ENCODE measurements around the gene POLR1G.

- TF ChIP-seq FOXP2 (optimal IDR thresholded peaks at IDR 0.05; ENCODE audit: borderline replicate concordance, extremely low read depth, extremely low read length, insufficient read depth) (no peak), POLR2AphosphoS5 (IDR thresholded peaks at IDR 0.05; ENCODE audit: low read depth, low read length) (no peak), TAF1 (IDR thresholded peaks at IDR 0.05; ENCODE audit: borderline replicate concordance, insufficient read depth, low read length) (no peak), SIN3A (IDR thresholded peaks at IDR 0.05; ENCODE audit: borderline replicate concordance, insufficient read depth, low read length) (no peak)
- TF ChIP-seq, protein P1, sequence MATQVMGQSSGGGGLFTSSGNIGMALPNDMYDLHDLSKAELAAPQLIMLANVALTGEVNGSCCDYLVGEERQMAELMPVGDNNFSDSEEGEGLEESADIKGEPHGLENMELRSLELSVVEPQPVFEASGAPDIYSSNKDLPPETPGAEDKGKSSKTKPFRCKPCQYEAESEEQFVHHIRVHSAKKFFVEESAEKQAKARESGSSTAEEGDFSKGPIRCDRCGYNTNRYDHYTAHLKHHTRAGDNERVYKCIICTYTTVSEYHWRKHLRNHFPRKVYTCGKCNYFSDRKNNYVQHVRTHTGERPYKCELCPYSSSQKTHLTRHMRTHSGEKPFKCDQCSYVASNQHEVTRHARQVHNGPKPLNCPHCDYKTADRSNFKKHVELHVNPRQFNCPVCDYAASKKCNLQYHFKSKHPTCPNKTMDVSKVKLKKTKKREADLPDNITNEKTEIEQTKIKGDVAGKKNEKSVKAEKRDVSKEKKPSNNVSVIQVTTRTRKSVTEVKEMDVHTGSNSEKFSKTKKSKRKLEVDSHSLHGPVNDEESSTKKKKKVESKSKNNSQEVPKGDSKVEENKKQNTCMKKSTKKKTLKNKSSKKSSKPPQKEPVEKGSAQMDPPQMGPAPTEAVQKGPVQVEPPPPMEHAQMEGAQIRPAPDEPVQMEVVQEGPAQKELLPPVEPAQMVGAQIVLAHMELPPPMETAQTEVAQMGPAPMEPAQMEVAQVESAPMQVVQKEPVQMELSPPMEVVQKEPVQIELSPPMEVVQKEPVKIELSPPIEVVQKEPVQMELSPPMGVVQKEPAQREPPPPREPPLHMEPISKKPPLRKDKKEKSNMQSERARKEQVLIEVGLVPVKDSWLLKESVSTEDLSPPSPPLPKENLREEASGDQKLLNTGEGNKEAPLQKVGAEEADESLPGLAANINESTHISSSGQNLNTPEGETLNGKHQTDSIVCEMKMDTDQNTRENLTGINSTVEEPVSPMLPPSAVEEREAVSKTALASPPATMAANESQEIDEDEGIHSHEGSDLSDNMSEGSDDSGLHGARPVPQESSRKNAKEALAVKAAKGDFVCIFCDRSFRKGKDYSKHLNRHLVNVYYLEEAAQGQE (IDR thresholded peaks at IDR 0.05; ENCODE audit: insufficient read depth in 1 of 2, low read depth in 2 of 2, low read length in 2 of 2) = no peak
Measured at GRCh38 chr19:45442778-45443461, 36.5 kb downstream of the POLR1G start.

Measured in PFSK-1 (cell line).